ENCODE results near the gene ART1.
"Not testable (repeated sequence)": the region's sequence is repeated elsewhere in the genome, so short reads cannot be mapped to it uniquely, and the experiment has no call there.

The ART1 gene

GRCh38 chr11:3644817-3645235 is at the start of gene ART1:
TSS of gene ART1 (plus strand) at chr11:3645128. CDS start at chr11:3659214, 14,086 bp downstream.
- no peak for TF ChIP-seq ZNF274 (IDR thresholded peaks at IDR 0.05; ENCODE audit: low read depth, low read length)
- no peak within 1 kb of the TSS for H3K4me3 ChIP-seq (ENCODE audit: low read length)

- H3K4me3 ChIP-seq (ENCODE audit: low read length), result not testable (repeated sequence)
Measured at GRCh38 chr11:3597743-3598142, 47.2 kb upstream of the ART1 start.

GRCh38 chr11:3600201-3600600 is 44.7 kb upstream of the ART1 start:
- not testable (repeated sequence) for H3K4me3 ChIP-seq (ENCODE audit: low read length)

GRCh38 chr11:3604167-3604566 is 40.8 kb upstream of the ART1 start:
- no peak overlapping the region for H3K4me3 ChIP-seq (ENCODE audit: low read length)
- TF ChIP-seq ZNF274 (IDR thresholded peaks at IDR 0.05; ENCODE audit: low read depth, low read length), result no peak

GRCh38 chr11:3605283-3605662 is 39.7 kb upstream of the ART1 start:
- TF ChIP-seq ZNF274 (IDR thresholded peaks at IDR 0.05; ENCODE audit: low read depth, low read length), result no peak
- no peak overlapping the region for H3K4me3 ChIP-seq (ENCODE audit: low read length)

GRCh38 chr11:3605771-3606203 is 39.1 kb upstream of the ART1 start:
- no peak overlapping the region for H3K4me3 ChIP-seq (ENCODE audit: low read length)
- no peak for TF ChIP-seq ZNF274 (IDR thresholded peaks at IDR 0.05; ENCODE audit: low read depth, low read length)

GRCh38 chr11:3609416-3610265 is 35.3 kb upstream of the ART1 start:
- no peak overlapping the region for H3K4me3 ChIP-seq (ENCODE audit: low read length)
- no peak for TF ChIP-seq ZNF274 (IDR thresholded peaks at IDR 0.05; ENCODE audit: low read depth, low read length)

- no peak overlapping the region for H3K4me3 ChIP-seq (ENCODE audit: low read length)
- TF ChIP-seq ZNF274 (IDR thresholded peaks at IDR 0.05; ENCODE audit: low read depth, low read length), result no peak
Measured at GRCh38 chr11:3610846-3611245, 34.1 kb upstream of the ART1 start.

- H3K4me3 ChIP-seq (ENCODE audit: low read length), result no peak overlapping the region
- no peak for TF ChIP-seq ZNF274 (IDR thresholded peaks at IDR 0.05; ENCODE audit: low read depth, low read length)
Measured at GRCh38 chr11:3611976-3612678, 32.8 kb upstream of the ART1 start.

- no peak overlapping the region for H3K4me3 ChIP-seq (ENCODE audit: low read length)
- no peak for TF ChIP-seq ZNF274 (IDR thresholded peaks at IDR 0.05; ENCODE audit: low read depth, low read length)
Measured at GRCh38 chr11:3613998-3614741, 30.8 kb upstream of the ART1 start.

- no peak overlapping the region for H3K4me3 ChIP-seq (ENCODE audit: low read length)
- TF ChIP-seq ZNF274 (IDR thresholded peaks at IDR 0.05; ENCODE audit: low read depth, low read length), result no peak
Measured at GRCh38 chr11:3614742-3615171, 30.2 kb upstream of the ART1 start.

- no peak overlapping the region for H3K4me3 ChIP-seq (ENCODE audit: low read length)
- TF ChIP-seq ZNF274 (IDR thresholded peaks at IDR 0.05; ENCODE audit: low read depth, low read length), result no peak
Measured at GRCh38 chr11:3615998-3616397, 28.9 kb upstream of the ART1 start.

GRCh38 chr11:3616721-3617460 is 28.0 kb upstream of the ART1 start:
- no peak for TF ChIP-seq ZNF274 (IDR thresholded peaks at IDR 0.05; ENCODE audit: low read depth, low read length)
- H3K4me3 ChIP-seq (ENCODE audit: low read length), result no peak overlapping the region

- TF ChIP-seq ZNF274 (IDR thresholded peaks at IDR 0.05; ENCODE audit: low read depth, low read length), result no peak
Measured at GRCh38 chr11:3617990-3618389, 26.9 kb upstream of the ART1 start.

More at GRCh38 chr11:3617990-3618389, 26.9 kb upstream of the ART1 start:
- no peak overlapping the region for H3K4me3 ChIP-seq (ENCODE audit: low read length)
